HepG2 (cell line): ENCODE measurements around the gene ROBO2.

Experiments used
- ZNF274 ChIP-seq: sonication (generic); formaldehyde crosslinking; IDR thresholded peaks from 2 replicates; pipeline ENCODE4 v1.5.1; 2020; ENCODE audit warnings: mild to moderate bottlenecking, missing genetic modification reagents
- TF ChIP-seq, protein P1 (sequence below): sonication (generic); formaldehyde crosslinking; IDR thresholded peaks from 2 replicates; pipeline ENCODE4 v1.4.0; 2020; ENCODE audit warnings: missing genetic modification reagents

DNA sequence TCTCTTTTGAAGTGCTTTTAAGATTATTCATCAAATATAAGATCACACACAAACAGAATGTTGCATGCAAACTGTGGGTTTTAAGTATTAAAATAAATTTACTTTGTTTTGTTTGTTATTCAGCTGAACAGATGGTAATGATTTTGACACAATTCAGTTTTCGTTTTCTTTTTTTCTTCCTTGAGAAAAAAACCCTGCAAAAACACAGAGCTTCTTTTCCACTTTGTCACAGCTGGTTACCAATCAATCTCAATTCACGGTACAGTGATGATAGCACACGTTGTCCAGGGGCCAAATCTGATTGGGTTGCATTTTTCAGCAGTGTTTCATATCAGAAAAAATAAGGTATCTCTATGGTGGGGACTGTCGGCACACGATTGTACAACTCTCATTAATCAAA, 473.6 kb downstream of the ROBO2 start:
- no peak for TF ChIP-seq ZNF274 (CRISPR knock-in tag)
- TF ChIP-seq, protein P1, sequence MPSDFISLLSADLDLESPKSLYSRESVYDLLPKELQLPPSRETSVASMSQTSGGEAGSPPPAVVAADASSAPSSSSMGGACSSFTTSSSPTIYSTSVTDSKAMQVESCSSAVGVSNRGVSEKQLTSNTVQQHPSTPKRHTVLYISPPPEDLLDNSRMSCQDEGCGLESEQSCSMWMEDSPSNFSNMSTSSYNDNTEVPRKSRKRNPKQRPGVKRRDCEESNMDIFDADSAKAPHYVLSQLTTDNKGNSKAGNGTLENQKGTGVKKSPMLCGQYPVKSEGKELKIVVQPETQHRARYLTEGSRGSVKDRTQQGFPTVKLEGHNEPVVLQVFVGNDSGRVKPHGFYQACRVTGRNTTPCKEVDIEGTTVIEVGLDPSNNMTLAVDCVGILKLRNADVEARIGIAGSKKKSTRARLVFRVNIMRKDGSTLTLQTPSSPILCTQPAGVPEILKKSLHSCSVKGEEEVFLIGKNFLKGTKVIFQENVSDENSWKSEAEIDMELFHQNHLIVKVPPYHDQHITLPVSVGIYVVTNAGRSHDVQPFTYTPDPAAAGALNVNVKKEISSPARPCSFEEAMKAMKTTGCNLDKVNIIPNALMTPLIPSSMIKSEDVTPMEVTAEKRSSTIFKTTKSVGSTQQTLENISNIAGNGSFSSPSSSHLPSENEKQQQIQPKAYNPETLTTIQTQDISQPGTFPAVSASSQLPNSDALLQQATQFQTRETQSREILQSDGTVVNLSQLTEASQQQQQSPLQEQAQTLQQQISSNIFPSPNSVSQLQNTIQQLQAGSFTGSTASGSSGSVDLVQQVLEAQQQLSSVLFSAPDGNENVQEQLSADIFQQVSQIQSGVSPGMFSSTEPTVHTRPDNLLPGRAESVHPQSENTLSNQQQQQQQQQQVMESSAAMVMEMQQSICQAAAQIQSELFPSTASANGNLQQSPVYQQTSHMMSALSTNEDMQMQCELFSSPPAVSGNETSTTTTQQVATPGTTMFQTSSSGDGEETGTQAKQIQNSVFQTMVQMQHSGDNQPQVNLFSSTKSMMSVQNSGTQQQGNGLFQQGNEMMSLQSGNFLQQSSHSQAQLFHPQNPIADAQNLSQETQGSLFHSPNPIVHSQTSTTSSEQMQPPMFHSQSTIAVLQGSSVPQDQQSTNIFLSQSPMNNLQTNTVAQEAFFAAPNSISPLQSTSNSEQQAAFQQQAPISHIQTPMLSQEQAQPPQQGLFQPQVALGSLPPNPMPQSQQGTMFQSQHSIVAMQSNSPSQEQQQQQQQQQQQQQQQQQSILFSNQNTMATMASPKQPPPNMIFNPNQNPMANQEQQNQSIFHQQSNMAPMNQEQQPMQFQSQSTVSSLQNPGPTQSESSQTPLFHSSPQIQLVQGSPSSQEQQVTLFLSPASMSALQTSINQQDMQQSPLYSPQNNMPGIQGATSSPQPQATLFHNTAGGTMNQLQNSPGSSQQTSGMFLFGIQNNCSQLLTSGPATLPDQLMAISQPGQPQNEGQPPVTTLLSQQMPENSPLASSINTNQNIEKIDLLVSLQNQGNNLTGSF (CRISPR knock-in tag), result no peak
